HepG2 (cell line): Measurements from ENCODE around the gene EGFR. TPM values are rescaled to one million over a fixed set of nuclear protein-coding genes. Genes with fewer than 3 reads are reported as not detected.

Experiments
- ATAC-seq: fragments of 200-7000 bp; cut with Tn5 transposase; 3 replicates; pipeline ENCODE4 v1.9.1; 2020; ENCODE audit warnings: mild to moderate bottlenecking, moderate library complexity
- BruUV-seq: library from RNA; stranded (reverse); fragments of 400-500 nt; replicated peaks from 2 replicates; lab custom pipeline; 2021; lab: Mats Ljungman, UMichigan
- CTCF ChIA-PET: fragments of 300-600 bp; formaldehyde crosslinking; extraction: SDS; loops from one replicate; lab custom pipeline; 2021; ENCODE audit warnings: low total read pairs, inconsistent platforms, low intra/inter-chr PET ratio; lab: Yijun Ruan, JAX
- POLR2A ChIA-PET: fragments of 350-600 bp; sonication (Branson Sonifier 250); formaldehyde crosslinking; loops from one replicate; lab custom pipeline; 2020; ENCODE audit warnings: antibody characterized with exemption, inconsistent platforms; lab: Yijun Ruan, JAX
- DNase-seq: peaks from one replicate; pipeline ENCODE4 v3.0.0-alpha.2; 2015; ENCODE audit warnings: low spot score
- FAIRE-seq: peaks from 3 replicates; lab custom pipeline; 2011; peaks lifted over from hg19 to GRCh38; lab: Jason Lieb, UNC
- H2AFZ ChIP-seq: one replicate; pipeline ENCODE4 v1.6.1; 2011; ENCODE audit warnings: low read length, inconsistent platforms
- H3K27ac ChIP-seq: fragments of 300-600 bp; 3 replicates; pipeline ENCODE4 v1.8.0; 2011; ENCODE audit warnings: mixed run types, mild to moderate bottlenecking, mixed read lengths, low read length, inconsistent platforms; ENCODE audit not compliant: insufficient read depth; ENCODE audit errors: extremely low read length
- H3K27me3 ChIP-seq, 2 experiments: fragments of 200-600 bp in 1 of 2; 2 replicates in 1 of 2; 3 replicates in 1 of 2; pipeline versions ENCODE4 v1.6.0 to v1.8.0; 2011; ENCODE audit warnings: low read length in 2 of 2, mild to moderate bottlenecking in 2 of 2, moderate library complexity in 2 of 2, inconsistent platforms in 1 of 2; ENCODE audit not compliant: insufficient read depth in 2 of 2, control insufficient read depth in 1 of 2
- H3K36me3 ChIP-seq, 2 experiments: fragments of 200-600 bp in 1 of 2; replicated peaks in 1 of 2; 2 replicates in 1 of 2; 3 replicates in 1 of 2; pipeline versions ENCODE4 v1.5.1 to v1.8.0; 2011; ENCODE audit warnings: low read length in 2 of 2, inconsistent platforms in 1 of 2; ENCODE audit not compliant: insufficient read depth in 2 of 2, control insufficient read depth in 1 of 2
- H3K4me1 ChIP-seq: 2 replicates; pipeline ENCODE4 v1.5.1; 2012; ENCODE audit warnings: low read length, inconsistent platforms; ENCODE audit not compliant: insufficient read depth
- H3K4me2 ChIP-seq: 2 replicates; pipeline ENCODE4 v1.6.0; 2011; ENCODE audit warnings: low read depth, low read length, inconsistent platforms
- H3K4me3 ChIP-seq, 3 experiments: fragments of 200-600 bp in 1 of 3; sonication (generic), shearing (Covaris generic) in 1 of 3; replicated peaks in 1 of 3; 2 replicates each; pipeline ENCODE4 v1.5.1; 2011 to 2016; ENCODE audit warnings: low read length in 3 of 3, inconsistent platforms in 2 of 3, low read depth in 2 of 3, mild to moderate bottlenecking in 2 of 3, control low read depth in 1 of 3, mixed read lengths in 1 of 3; ENCODE audit not compliant: insufficient read depth in 1 of 3
- H3K79me2 ChIP-seq: one replicate; pipeline ENCODE4 v1.6.1; 2011; ENCODE audit warnings: low read length, inconsistent platforms; ENCODE audit not compliant: insufficient read depth
- H3K9ac ChIP-seq: 2 replicates; pipeline ENCODE4 v1.6.0; 2011; ENCODE audit warnings: mild to moderate bottlenecking, low read depth, low read length, inconsistent platforms; ENCODE audit not compliant: insufficient read depth
- H3K9me3 ChIP-seq: 2 replicates; pipeline ENCODE4 v1.5.1; 2012; ENCODE audit warnings: mild to moderate bottlenecking, low read length
- H4K20me1 ChIP-seq: 2 replicates; pipeline ENCODE4 v1.6.0; 2011; ENCODE audit warnings: inconsistent platforms, mild to moderate bottlenecking, low read length, moderate library complexity; ENCODE audit not compliant: insufficient read depth
- CREB1 ChIP-seq, 2 experiments: fragments of 450-650 bp in 1 of 2; IDR thresholded peaks; 2 replicates each; pipeline ENCODE4 v1.6.1; 2016 to 2017; ENCODE audit warnings: control low read depth in 1 of 2, mild to moderate bottlenecking in 1 of 2, missing compliant biosample characterization in 1 of 2, missing genetic modification characterization in 1 of 2
- FOXO4 ChIP-seq: sonication (generic); formaldehyde crosslinking; conservative IDR thresholded peaks from 2 replicates; pipeline ENCODE4 v1.8.1; 2023; ENCODE audit warnings: missing genetic modification reagents
- PLSCR1 ChIP-seq: sonication (generic); formaldehyde crosslinking; IDR thresholded peaks from 2 replicates; pipeline ENCODE4 v1.5.0; 2020; ENCODE audit warnings: missing genetic modification reagents, mild to moderate bottlenecking, borderline replicate concordance
- PTBP1 ChIP-seq: fragments of 200-400 bp; formaldehyde crosslinking; IDR thresholded peaks from 2 replicates; pipeline ENCODE4 v1.6.1; 2018; ENCODE audit warnings: low read length, low read depth; ENCODE audit not compliant: poor library complexity, severe bottlenecking
- SMC3 ChIP-seq: IDR thresholded peaks from 2 replicates; pipeline ENCODE4 v1.6.1; 2011; ENCODE audit warnings: low read length, improper control_type of control experiment
- SSRP1 ChIP-seq: IDR thresholded peaks from 2 replicates; pipeline ENCODE4 v1.6.1; 2016; ENCODE audit warnings: control low read depth
- TEAD2 ChIP-seq: sonication (generic); formaldehyde crosslinking; IDR thresholded peaks from 2 replicates; pipeline ENCODE4 v1.9.0; 2021; ENCODE audit warnings: missing genetic modification reagents
- ZMAT3 ChIP-seq: sonication (generic); formaldehyde crosslinking; conservative IDR thresholded peaks from 2 replicates; pipeline ENCODE4 v1.7.0; 2021; ENCODE audit warnings: missing genetic modification reagents
- ZMYM4 ChIP-seq: sonication (generic); formaldehyde crosslinking; IDR thresholded peaks from 2 replicates; pipeline ENCODE4 v1.8.1; 2023; ENCODE audit warnings: mild to moderate bottlenecking, missing genetic modification reagents
- ZNF256 ChIP-seq: sonication (generic); formaldehyde crosslinking; conservative IDR thresholded peaks from 2 replicates; pipeline ENCODE4 v1.4.0; 2020; ENCODE audit warnings: missing genetic modification reagents
- ZNF83 ChIP-seq: sonication (generic); formaldehyde crosslinking; IDR thresholded peaks from 2 replicates; pipeline ENCODE4 v1.4.0; 2020; ENCODE audit warnings: missing genetic modification reagents, mild to moderate bottlenecking, borderline replicate concordance
- WGBS: methylation state at CpG from one replicate; pipeline ENCODE4 v1.1.6; 2017; ENCODE audit warnings: low lambda C conversion rate; 5-methylcytosine and 5-hydroxymethylcytosine counted together
- in situ Hi-C: cut with HindIII; loops from 2 replicates; pipeline ENCODE4 v1.10.0; 2017; ENCODE audit warnings: low pct_unique_long_range_greater_than_20kb; ENCODE audit not compliant: extremely low pct_ligation_motif_present
- intact Hi-C: fragments of 100-400 bp; cut with micrococcal nuclease; formaldehyde crosslinking; loops from one replicate; pipeline ENCODE4 v1.10.0; 2022; ENCODE audit not compliant: unreplicated experiment
- polyA plus RNA-seq, 8 experiments: library from polyadenylated mRNA; depleted of rRNA in 3 of 8; stranded (reverse) in 7 of 8; unstranded in 1 of 8; fragments of >200 nt; fragmentation: Illumina TruSeq in 4 of 8; extraction: Trizol in 4 of 8; gene quantifications; 2 replicates each; pipeline versions ENCODE4 v1.2.1 to v1.2.3, GENCODE V29; 2011 to 2016; ENCODE audit warnings: low read depth in 4 of 8, missing spikeins in 1 of 8, mixed read lengths in 1 of 8; ENCODE audit not compliant: insufficient read depth in 1 of 8
- total RNA-seq, 5 experiments: library from RNA; depleted of rRNA; stranded (reverse); fragments of >200 nt; fragmentation: Illumina TruSeq; extraction: Trizol; gene quantifications; 2 replicates each; pipeline ENCODE4 v1.2.3, GENCODE V29; 2016; ENCODE audit warnings: low read depth in 1 of 5
- TF ChIP-seq, protein P1 (sequence below): sonication (generic); formaldehyde crosslinking; IDR thresholded peaks from 2 replicates; pipeline ENCODE4 v1.4.0; 2020; ENCODE audit warnings: mild to moderate bottlenecking, missing genetic modification reagents
- TF ChIP-seq, protein P2 (sequence below): sonication (generic); formaldehyde crosslinking; IDR thresholded peaks from 2 replicates; pipeline ENCODE4 v1.5.1; 2020; ENCODE audit warnings: missing genetic modification reagents, mild to moderate bottlenecking, borderline replicate concordance
- TF ChIP-seq, protein P3 (sequence below): sonication (generic); formaldehyde crosslinking; IDR thresholded peaks from 2 replicates; pipeline ENCODE4 v1.4.0; 2020; ENCODE audit warnings: mild to moderate bottlenecking, missing genetic modification reagents

The EGFR gene
- total and polyA plus RNA-seq, 2 of the 13 experiments (the other 11 are each of a cell fraction or from before 2014, with no cell fraction given), result 7.0 to 10.0 TPM

DNA sequence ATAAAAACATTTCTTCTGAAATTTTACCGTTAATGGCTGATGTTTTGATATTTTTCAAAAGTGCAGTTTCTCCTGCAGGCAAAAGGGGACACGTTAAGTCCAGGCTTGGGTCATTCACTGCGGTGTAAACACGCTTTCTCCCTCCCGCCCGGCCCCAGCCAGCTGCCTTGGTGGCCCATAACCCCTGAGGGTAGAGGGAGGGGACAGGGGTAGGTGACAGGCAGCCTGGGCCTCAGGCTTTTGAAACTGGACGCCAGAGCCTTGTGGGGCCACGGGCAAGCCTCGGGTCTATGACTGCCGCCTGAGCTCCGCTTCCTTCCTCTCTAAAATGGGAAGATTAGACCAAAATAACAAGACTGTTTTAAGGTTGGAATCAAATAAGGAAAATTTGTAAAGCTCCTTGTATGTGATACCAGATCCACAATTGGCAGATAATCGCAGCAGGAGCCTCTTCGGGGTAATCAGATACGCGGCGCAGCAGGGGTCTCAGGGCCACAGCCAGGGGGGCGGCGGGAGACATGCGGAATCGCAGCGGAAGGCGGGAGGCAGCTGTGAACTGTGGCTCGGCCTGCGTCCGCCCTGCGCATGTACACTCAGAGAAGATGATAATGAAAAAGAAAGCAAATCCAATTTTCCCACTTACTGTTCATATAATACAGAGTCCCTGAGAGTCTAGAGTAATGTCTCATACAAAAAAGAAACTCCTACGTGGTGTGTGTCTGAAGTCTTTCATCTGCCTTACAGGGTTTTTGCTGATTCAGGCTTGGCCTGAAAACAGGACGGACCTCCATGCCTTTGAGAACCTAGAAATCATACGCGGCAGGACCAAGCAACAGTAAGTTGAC lies 138.3 kb downstream of the EGFR start (continued):
- TF ChIP-seq PLSCR1 (CRISPR knock-in tag), result no peak
- TF ChIP-seq, protein P1, sequence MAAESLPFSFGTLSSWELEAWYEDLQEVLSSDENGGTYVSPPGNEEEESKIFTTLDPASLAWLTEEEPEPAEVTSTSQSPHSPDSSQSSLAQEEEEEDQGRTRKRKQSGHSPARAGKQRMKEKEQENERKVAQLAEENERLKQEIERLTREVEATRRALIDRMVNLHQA (CRISPR knock-in tag), result no peak
- TF ChIP-seq CREB1 (IDR thresholded peaks at IDR 0.05), result no peak
- TF ChIP-seq CREB1 (CRISPR knock-in tag; IDR thresholded peaks at IDR 0.05), result no peak
- TF ChIP-seq, protein P2, sequence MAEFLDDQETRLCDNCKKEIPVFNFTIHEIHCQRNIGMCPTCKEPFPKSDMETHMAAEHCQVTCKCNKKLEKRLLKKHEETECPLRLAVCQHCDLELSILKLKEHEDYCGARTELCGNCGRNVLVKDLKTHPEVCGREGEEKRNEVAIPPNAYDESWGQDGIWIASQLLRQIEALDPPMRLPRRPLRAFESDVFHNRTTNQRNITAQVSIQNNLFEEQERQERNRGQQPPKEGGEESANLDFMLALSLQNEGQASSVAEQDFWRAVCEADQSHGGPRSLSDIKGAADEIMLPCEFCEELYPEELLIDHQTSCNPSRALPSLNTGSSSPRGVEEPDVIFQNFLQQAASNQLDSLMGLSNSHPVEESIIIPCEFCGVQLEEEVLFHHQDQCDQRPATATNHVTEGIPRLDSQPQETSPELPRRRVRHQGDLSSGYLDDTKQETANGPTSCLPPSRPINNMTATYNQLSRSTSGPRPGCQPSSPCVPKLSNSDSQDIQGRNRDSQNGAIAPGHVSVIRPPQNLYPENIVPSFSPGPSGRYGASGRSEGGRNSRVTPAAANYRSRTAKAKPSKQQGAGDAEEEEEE (CRISPR knock-in tag), result no peak
- no peak for TF ChIP-seq ZNF256 (CRISPR knock-in tag)
- no peak for TF ChIP-seq FOXO4

- no peak overlapping the region for H2AFZ ChIP-seq
- WGBS, result 90% methylated on average over 8 of the region's 8 CpGs
- H4K20me1 ChIP-seq, result no peaks in the 10 kb centered on the region
- ChIA-PET POLR2A (no interaction called here), CTCF (no interaction called here)
- peaks cover 0 to 14% of the 10 kb centered on the region in 2 experiments; a peak in 1 of 5 replicates for H3K36me3 ChIP-seq
- no peak overlapping the region for H3K4me3 ChIP-seq
- no peak for DNase-seq
- no peak overlapping the region for H3K4me2 ChIP-seq
- no peaks in the 10 kb centered on the region for H3K79me2 ChIP-seq
- no peak for FAIRE-seq
- H3K27me3 ChIP-seq, result no peaks in the 10 kb centered on the region
- in situ Hi-C loops, result no loop called here
- intact Hi-C loops, result no loop called here
- no peak for ATAC-seq
- H3K27ac ChIP-seq, result no peak overlapping the region
- H3K9ac ChIP-seq, result no peak overlapping the region
- TF ChIP-seq, protein P3, sequence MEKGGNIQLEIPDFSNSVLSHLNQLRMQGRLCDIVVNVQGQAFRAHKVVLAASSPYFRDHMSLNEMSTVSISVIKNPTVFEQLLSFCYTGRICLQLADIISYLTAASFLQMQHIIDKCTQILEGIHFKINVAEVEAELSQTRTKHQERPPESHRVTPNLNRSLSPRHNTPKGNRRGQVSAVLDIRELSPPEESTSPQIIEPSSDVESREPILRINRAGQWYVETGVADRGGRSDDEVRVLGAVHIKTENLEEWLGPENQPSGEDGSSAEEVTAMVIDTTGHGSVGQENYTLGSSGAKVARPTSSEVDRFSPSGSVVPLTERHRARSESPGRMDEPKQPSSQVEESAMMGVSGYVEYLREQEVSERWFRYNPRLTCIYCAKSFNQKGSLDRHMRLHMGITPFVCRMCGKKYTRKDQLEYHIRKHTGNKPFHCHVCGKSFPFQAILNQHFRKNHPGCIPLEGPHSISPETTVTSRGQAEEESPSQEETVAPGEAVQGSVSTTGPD (CRISPR knock-in tag), result no peak
- TF ChIP-seq ZNF83 (CRISPR knock-in tag) (no peak), ZMAT3 (CRISPR knock-in tag) (no peak), TEAD2 (CRISPR knock-in tag) (no peak), SSRP1 (CRISPR knock-in tag) (no peak), SMC3 (no peak), ZMYM4 (CRISPR knock-in tag) (no peak), PTBP1 (no peak)
- no peaks in the 10 kb centered on the region for H3K9me3 ChIP-seq
- no peaks in the 10 kb centered on the region for H3K4me1 ChIP-seq
- BruUV-seq, result no TSS peak
These were observed 138.9 kb downstream of the EGFR start for GRCh38 chr7:55157764-55158105.
